Esophagus muscularis mucosa (tissue), 3 donors: ENCODE data around the gene RARB.

ENCODE experiments used
- CTCF ChIP-seq, 3 experiments: fragments of 200-600 bp in 2 of 3; fragments of 450-650 bp in 1 of 3; sonication (generic) in 2 of 3; IDR thresholded peaks; one replicate each; pipeline ENCODE4 v1.5.1; 2017 to 2019; ENCODE audit warnings: antibody characterized with exemption in 3 of 3, mild to moderate bottlenecking in 2 of 3, moderate library complexity in 1 of 3
- POLR2A ChIP-seq: fragments of 450-650 bp; IDR thresholded peaks from one replicate; pipeline ENCODE4 v1.6.1; 2017; ENCODE audit warnings: antibody characterized with exemption, moderate library complexity, mild to moderate bottlenecking, low read depth
- POLR2AphosphoS5 ChIP-seq, 2 donors: sonication (generic); formaldehyde crosslinking; IDR thresholded peaks; one replicate each; pipeline ENCODE4 v1.6.1; 2017; ENCODE audit warnings: antibody characterized with exemption in 2 of 2

- no peak for TF ChIP-seq CTCF (IDR thresholded peaks at IDR 0.05)
- no peak for TF ChIP-seq POLR2A
- no peak for TF ChIP-seq POLR2AphosphoS5 (IDR thresholded peaks at IDR 0.05)
Observed at GRCh38 chr3:25428789-25429335, 799 bp downstream of the RARB start.
